HepG2 (cell line): ENCODE measurements around the gene NPDC1. TPM values are rescaled to one million over a fixed set of nuclear protein-coding genes. Genes with fewer than 3 reads are reported as not detected.

Experiments used
- ASH2L ChIP-seq: fragments of 300-600, 200-600 bp; sonication (generic); IDR thresholded peaks from 2 replicates; pipeline ENCODE4 v1.7.0; 2017; ENCODE audit warnings: low read depth, mild to moderate bottlenecking, moderate library complexity, mixed read lengths, low read length; ENCODE audit not compliant: insufficient read length
- CHD2 ChIP-seq: IDR thresholded peaks from 2 replicates; pipeline ENCODE4 v1.6.1; 2011; ENCODE audit warnings: low read depth, low read length, improper control_type of control experiment
- ELF3 ChIP-seq: IDR thresholded peaks from 2 replicates; pipeline ENCODE4 v1.6.1; 2016; ENCODE audit warnings: missing genetic modification reagents, missing compliant biosample characterization
- HDAC6 ChIP-seq: fragments of 200-600 bp; sonication (generic); IDR thresholded peaks from 2 replicates; pipeline ENCODE4 v1.7.0; 2017; ENCODE audit warnings: mild to moderate bottlenecking, antibody characterized with exemption, low read length, low read depth
- HMGXB3 ChIP-seq: sonication (generic); formaldehyde crosslinking; IDR thresholded peaks from 2 replicates; pipeline ENCODE4 v1.4.0; 2020; ENCODE audit warnings: missing genetic modification reagents, borderline replicate concordance
- KLF11 ChIP-seq: IDR thresholded peaks from 2 replicates; pipeline ENCODE4 v1.6.1; 2016; ENCODE audit warnings: missing compliant biosample characterization
- KLF16 ChIP-seq, 2 experiments: sonication (generic) in 1 of 2; formaldehyde crosslinking in 1 of 2; IDR thresholded peaks; 2 replicates each; pipeline versions ENCODE4 v1.6.1 to v1.8.0; 2016 to 2023; ENCODE audit warnings: missing genetic modification reagents in 2 of 2, missing compliant biosample characterization in 1 of 2
- MXD4 ChIP-seq: IDR thresholded peaks from 2 replicates; pipeline ENCODE4 v1.6.1; 2016; ENCODE audit warnings: mild to moderate bottlenecking, missing biosample characterization, missing genetic modification reagents
- PHF8 ChIP-seq: sonication (generic); formaldehyde crosslinking; IDR thresholded peaks from 2 replicates; pipeline ENCODE4 v1.5.0; 2020; ENCODE audit warnings: missing genetic modification reagents
- TEF ChIP-seq: sonication (generic); formaldehyde crosslinking; IDR thresholded peaks from 2 replicates; pipeline ENCODE4 v1.5.0; 2020; ENCODE audit warnings: missing genetic modification reagents
- ZBTB2 ChIP-seq: sonication (generic); formaldehyde crosslinking; IDR thresholded peaks from 2 replicates; pipeline ENCODE4 v1.8.0; 2022; ENCODE audit warnings: low read depth, missing genetic modification reagents
- ZKSCAN1 ChIP-seq: fragments of 150-350 bp; IDR thresholded peaks from 2 replicates; pipeline ENCODE4 v1.6.1; 2014; ENCODE audit warnings: low read length
- ZNF136 ChIP-seq: sonication (generic); formaldehyde crosslinking; IDR thresholded peaks from 2 replicates; pipeline ENCODE4 v1.8.1; 2022; ENCODE audit warnings: low read depth, mild to moderate bottlenecking, moderate library complexity, missing genetic modification reagents
- ZNF484 ChIP-seq: sonication (generic); formaldehyde crosslinking; IDR thresholded peaks from 2 replicates; pipeline ENCODE4 v1.5.1; 2020; ENCODE audit warnings: mild to moderate bottlenecking, low read depth, missing genetic modification reagents, borderline replicate concordance
- polyA plus RNA-seq, 8 experiments: library from polyadenylated mRNA; depleted of rRNA in 3 of 8; stranded (reverse) in 7 of 8; unstranded in 1 of 8; fragments of >200 nt; fragmentation: Illumina TruSeq in 4 of 8; extraction: Trizol in 4 of 8; gene quantifications; 2 replicates each; pipeline versions ENCODE4 v1.2.1 to v1.2.3, GENCODE V29; 2011 to 2016; ENCODE audit warnings: low read depth in 4 of 8, missing spikeins in 1 of 8, mixed read lengths in 1 of 8; ENCODE audit not compliant: insufficient read depth in 1 of 8
- total RNA-seq, 5 experiments: library from RNA; depleted of rRNA; stranded (reverse); fragments of >200 nt; fragmentation: Illumina TruSeq; extraction: Trizol; gene quantifications; 2 replicates each; pipeline ENCODE4 v1.2.3, GENCODE V29; 2016; ENCODE audit warnings: low read depth in 1 of 5
- TF ChIP-seq, protein P1 (sequence below): fragments of 450-650 bp; IDR thresholded peaks from 2 replicates; pipeline ENCODE4 v1.6.1; 2017
- TF ChIP-seq, protein P2 (sequence below): sonication (generic); formaldehyde crosslinking; IDR thresholded peaks from 2 replicates; pipeline ENCODE4 v1.8.0; 2022; ENCODE audit warnings: mild to moderate bottlenecking, missing genetic modification reagents, moderate library complexity
- TF ChIP-seq, protein P3 (sequence below), 2 experiments: sonication (generic) in 1 of 2; formaldehyde crosslinking in 1 of 2; IDR thresholded peaks; 2 replicates each; pipeline versions ENCODE4 v1.4.0 to v1.6.1; 2018 to 2020; ENCODE audit warnings: missing genetic modification reagents in 2 of 2, borderline replicate concordance in 1 of 2, low read depth in 1 of 2, mild to moderate bottlenecking in 1 of 2, missing biosample characterization in 1 of 2

The NPDC1 gene
- total and polyA plus RNA-seq, 2 of the 13 experiments (the other 11 are each of a cell fraction or from before 2014, with no cell fraction given), result 0.84 to 5.4 TPM

- peak; percentile 40; the same call in 1 of the 2 replicates for TF ChIP-seq ZBTB2 (CRISPR knock-in tag)
- TF ChIP-seq MXD4, result no peak
- TF ChIP-seq ZNF484 (CRISPR knock-in tag), result no peak
- TF ChIP-seq PHF8 (CRISPR knock-in tag), result 0 out of 2 replicates have a peak, but pooled peaks have one; percentile 30
- TF ChIP-seq, protein P1, sequence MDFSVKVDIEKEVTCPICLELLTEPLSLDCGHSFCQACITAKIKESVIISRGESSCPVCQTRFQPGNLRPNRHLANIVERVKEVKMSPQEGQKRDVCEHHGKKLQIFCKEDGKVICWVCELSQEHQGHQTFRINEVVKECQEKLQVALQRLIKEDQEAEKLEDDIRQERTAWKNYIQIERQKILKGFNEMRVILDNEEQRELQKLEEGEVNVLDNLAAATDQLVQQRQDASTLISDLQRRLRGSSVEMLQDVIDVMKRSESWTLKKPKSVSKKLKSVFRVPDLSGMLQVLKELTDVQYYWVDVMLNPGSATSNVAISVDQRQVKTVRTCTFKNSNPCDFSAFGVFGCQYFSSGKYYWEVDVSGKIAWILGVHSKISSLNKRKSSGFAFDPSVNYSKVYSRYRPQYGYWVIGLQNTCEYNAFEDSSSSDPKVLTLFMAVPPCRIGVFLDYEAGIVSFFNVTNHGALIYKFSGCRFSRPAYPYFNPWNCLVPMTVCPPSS, result no peak
- TF ChIP-seq KLF16 (CRISPR knock-in tag; IDR thresholded peaks at IDR 0.05), result 0 out of 4 replicates have a peak, but pooled peaks of 1 of the 2 experiments have one; percentile 17
- no peak for TF ChIP-seq KLF11
- no peak for TF ChIP-seq CHD2
- TF ChIP-seq, protein P2, sequence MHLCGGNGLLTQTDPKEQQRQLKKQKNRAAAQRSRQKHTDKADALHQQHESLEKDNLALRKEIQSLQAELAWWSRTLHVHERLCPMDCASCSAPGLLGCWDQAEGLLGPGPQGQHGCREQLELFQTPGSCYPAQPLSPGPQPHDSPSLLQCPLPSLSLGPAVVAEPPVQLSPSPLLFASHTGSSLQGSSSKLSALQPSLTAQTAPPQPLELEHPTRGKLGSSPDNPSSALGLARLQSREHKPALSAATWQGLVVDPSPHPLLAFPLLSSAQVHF, result no peak
- no peak for TF ChIP-seq ELF3 (CRISPR knock-in tag)
- no peak for TF ChIP-seq ZKSCAN1
- no peak for TF ChIP-seq TEF
- no peak for TF ChIP-seq HDAC6
- TF ChIP-seq, protein P3, sequence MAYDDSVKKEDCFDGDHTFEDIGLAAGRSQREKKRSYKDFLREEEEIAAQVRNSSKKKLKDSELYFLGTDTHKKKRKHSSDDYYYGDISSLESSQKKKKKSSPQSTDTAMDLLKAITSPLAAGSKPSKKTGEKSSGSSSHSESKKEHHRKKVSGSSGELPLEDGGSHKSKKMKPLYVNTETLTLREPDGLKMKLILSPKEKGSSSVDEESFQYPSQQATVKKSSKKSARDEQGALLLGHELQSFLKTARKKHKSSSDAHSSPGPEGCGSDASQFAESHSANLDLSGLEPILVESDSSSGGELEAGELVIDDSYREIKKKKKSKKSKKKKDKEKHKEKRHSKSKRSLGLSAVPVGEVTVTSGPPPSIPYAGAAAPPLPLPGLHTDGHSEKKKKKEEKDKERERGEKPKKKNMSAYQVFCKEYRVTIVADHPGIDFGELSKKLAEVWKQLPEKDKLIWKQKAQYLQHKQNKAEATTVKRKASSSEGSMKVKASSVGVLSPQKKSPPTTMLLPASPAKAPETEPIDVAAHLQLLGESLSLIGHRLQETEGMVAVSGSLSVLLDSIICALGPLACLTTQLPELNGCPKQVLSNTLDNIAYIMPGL (CRISPR knock-in tag; IDR thresholded peaks at IDR 0.05; ENCODE audit: borderline replicate concordance in 1 of 2, low read depth in 1 of 2), result no peak; a peak in 1 of 4 replicates
- TF ChIP-seq ZNF136 (CRISPR knock-in tag), result no peak
- no peak for TF ChIP-seq ASH2L
- TF ChIP-seq HMGXB3 (CRISPR knock-in tag), result no peak
Observed at GRCh38 chr9:137052998-137053943, 7.3 kb upstream of the NPDC1 start (continued).
